B cell (primary cell): Measurements from ENCODE around the gene HSPB7. TPM values are rescaled to one million over a fixed set of nuclear protein-coding genes. Genes with fewer than 3 reads are reported as not detected.

ENCODE experiments used
- ATAC-seq: fragments of 200-7000 bp; cut with Tn5 transposase; one replicate; pipeline ENCODE4 v1.10.0; 2021; ENCODE audit warnings: low read depth, mild to moderate bottlenecking, moderate number of reproducible peaks, moderate library complexity
- CTCF ChIA-PET: fragments of 350-600 bp; sonication (Branson Sonifier 250); formaldehyde crosslinking; loops from one replicate; lab custom pipeline; 2021; ENCODE audit warnings: antibody characterized with exemption, inconsistent platforms; lab: Charles Lee
- POLR2A ChIA-PET: fragments of 350-600 bp; sonication (Branson Sonifier 250); formaldehyde crosslinking; loops from one replicate; lab custom pipeline; 2021; ENCODE audit warnings: antibody characterized with exemption; lab: Charles Lee
- DNase-seq: peaks from one replicate; pipeline ENCODE4 v3.0.0; 2013
- H2AFZ ChIP-seq: 2 replicates; pipeline ENCODE4 v1.6.1; 2012; ENCODE audit warnings: mild to moderate bottlenecking, low read depth, low read length; ENCODE audit not compliant: insufficient read depth, poor library complexity, severe bottlenecking
- H3K27ac ChIP-seq, 2 donors: 1 replicate in 1 of 2; 2 replicates in 1 of 2; pipeline ENCODE4 v1.5.1; 2012 to 2013; ENCODE audit warnings: low read length in 2 of 2, mild to moderate bottlenecking in 2 of 2, moderate library complexity in 1 of 2
- H3K27me3 ChIP-seq, 4 experiments: fragments of 200-600 bp in 1 of 4; sonication (generic) in 1 of 4; replicated peaks in 1 of 4; 1 replicate in 2 of 4; 2 replicates in 2 of 4; pipeline versions ENCODE4 v1.6.1 to v1.7.0; 2013 to 2016; ENCODE audit warnings: low read length in 3 of 4, mild to moderate bottlenecking in 2 of 4, mixed read lengths in 1 of 4, moderate library complexity in 1 of 4; ENCODE audit not compliant: insufficient read depth in 4 of 4, control insufficient read depth in 3 of 4; ENCODE audit errors: control extremely low read depth in 1 of 4
- H3K36me3 ChIP-seq, 2 experiments: replicated peaks in 1 of 2; 1 replicate in 1 of 2; 2 replicates in 1 of 2; pipeline versions ENCODE4 v1.6.1 to v1.7.1; 2013; ENCODE audit warnings: low read length in 1 of 2; ENCODE audit not compliant: insufficient read depth in 2 of 2, control insufficient read depth in 1 of 2; ENCODE audit errors: control extremely low read depth in 1 of 2, extremely low read depth in 1 of 2
- H3K4me1 ChIP-seq, 2 donors: fragments of 200-600 bp in 1 of 2; sonication (generic) in 1 of 2; 1 replicate in 1 of 2; 2 replicates in 1 of 2; pipeline versions ENCODE4 v1.5.1 to v1.6.1; 2013 to 2017; ENCODE audit warnings: low read length in 2 of 2; ENCODE audit not compliant: control insufficient read depth in 2 of 2, insufficient read depth in 2 of 2
- H3K4me2 ChIP-seq: replicated peaks from 2 replicates; pipeline ENCODE3; 2012; ENCODE audit warnings: mild to moderate bottlenecking, low read depth, low read length; ENCODE audit not compliant: poor library complexity, severe bottlenecking
- H3K4me3 ChIP-seq, 5 experiments: fragments of 200-600 bp in 1 of 5; sonication (generic) in 1 of 5; 1 replicate in 3 of 5; 2 replicates in 2 of 5; pipeline versions ENCODE4 v1.5.1 to v1.7.0; 2011 to 2016; ENCODE audit warnings: low read length in 4 of 5, mild to moderate bottlenecking in 4 of 5, low read depth in 2 of 5, control low read depth in 1 of 5, moderate library complexity in 1 of 5; ENCODE audit not compliant: insufficient read depth in 1 of 5; ENCODE audit errors: control extremely low read depth in 1 of 5, extremely low read depth in 1 of 5
- H3K79me2 ChIP-seq: fragments of 200-600 bp; sonication (generic); one replicate; pipeline ENCODE4 v1.6.0; 2016; ENCODE audit warnings: low read length; ENCODE audit not compliant: control insufficient read depth, insufficient read depth
- H3K9ac ChIP-seq: fragments of 200-600 bp; sonication (generic); 2 replicates; pipeline ENCODE4 v1.6.1; 2017; ENCODE audit warnings: mild to moderate bottlenecking, low read length, moderate library complexity
- H3K9me3 ChIP-seq, 3 donors: one replicate each; pipeline versions ENCODE4 v1.6.1 to v1.7.1; 2013; ENCODE audit warnings: low read length in 2 of 3; ENCODE audit not compliant: control insufficient read depth in 2 of 3, insufficient read depth in 1 of 3; ENCODE audit errors: control extremely low read depth in 1 of 3
- H4K20me1 ChIP-seq: 2 replicates; pipeline ENCODE4 v1.6.0; 2012; ENCODE audit warnings: mild to moderate bottlenecking, low read length; ENCODE audit not compliant: insufficient read depth, control insufficient read depth, poor library complexity, severe bottlenecking
- H3K27ac Mint-ChIP-seq: one replicate; pipeline ENCODE4 v1.8.0; 2021; ENCODE audit warnings: mixed read lengths
- H3K27me3 Mint-ChIP-seq: one replicate; pipeline ENCODE4 v1.8.0; 2021; ENCODE audit warnings: mixed read lengths
- H3K4me1 Mint-ChIP-seq: one replicate; pipeline ENCODE4 v1.8.0; 2021; ENCODE audit warnings: mixed read lengths
- H3K4me3 Mint-ChIP-seq: one replicate; pipeline ENCODE4 v1.8.0; 2021; ENCODE audit warnings: mixed read lengths
- H3K9me3 Mint-ChIP-seq: one replicate; pipeline ENCODE4 v1.8.0; 2022; ENCODE audit warnings: mixed read lengths; ENCODE audit not compliant: insufficient read depth
- CTCF ChIP-seq: fragments of 200-600 bp; IDR thresholded peaks from one replicate; pipeline ENCODE4 v1.8.0; 2022; ENCODE audit warnings: antibody characterized with exemption, mild to moderate bottlenecking
- EZH2 ChIP-seq: IDR thresholded peaks from 2 replicates; pipeline ENCODE4 v1.6.1; 2012; ENCODE audit warnings: borderline replicate concordance, low read depth, mild to moderate bottlenecking, moderate library complexity, low read length; ENCODE audit not compliant: insufficient read depth, poor library complexity, severe bottlenecking
- WGBS: methylation state at CpG from one replicate; pipeline ENCODE4 v1.1.5; 2013; ENCODE audit warnings: missing lambda C conversion rate; ENCODE audit not compliant: insufficient coverage; 5-methylcytosine and 5-hydroxymethylcytosine counted together
- intact Hi-C: fragments of 100-400 bp; cut with micrococcal nuclease; formaldehyde crosslinking; loops from one replicate; pipeline ENCODE4 v1.10.0; 2022
- polyA plus RNA-seq: library from polyadenylated mRNA; depleted of rRNA; stranded (reverse); fragments of >200 nt; gene quantifications from 2 replicates; pipeline ENCODE4 v1.2.3, GENCODE V29; 2012
- total RNA-seq, 2 donors: library from RNA; stranded (reverse); fragments of 120-200 nt in 1 of 2; gene quantifications; 1 replicate in 1 of 2; 2 replicates in 1 of 2; pipeline versions ENCODE4 v1.2.3 to v1.2.4, GENCODE V29; 2013 to 2022

The HSPB7 gene
- total and polyA plus RNA-seq, 2 donors (not counting 1 experiment from before 2014, with no cell fraction given), result not detected

GRCh38 chr1:16032388-16033102 is 14.7 kb upstream of the HSPB7 start:
- ATAC-seq (peak; percentile 97), DNase-seq (peak; percentile 72)
- POLR2A ChIA-PET, result no interaction called here
- Histone ChIP-seq H3K4me3 (no peak overlapping the region), H3K9me3 (no peaks in the 10 kb centered on the region), H3K4me1 (no peaks in the 10 kb centered on the region), H3K79me2 (no peaks in the 10 kb centered on the region), H3K27me3 (peaks cover 0 to 21% (median 5%) of the 10 kb centered on the region in 4 experiments), H3K4me2 (no peak overlapping the region), H2AFZ (no peak overlapping the region), H3K27ac (no peak overlapping the region), H3K9ac (no peak overlapping the region), H3K36me3 (no peaks in the 10 kb centered on the region), H4K20me1 (no peaks in the 10 kb centered on the region)
- TF ChIP-seq CTCF (peak; percentile 71), EZH2 (no peak)
- peaks cover 5% of the 10 kb centered on the region for H3K4me1 Mint-ChIP-seq
- peaks cover 38% of the 10 kb centered on the region for H3K27me3 Mint-ChIP-seq
- 69% methylated on average over 16 of the region's 18 CpGs for WGBS
- no peak overlapping the region for H3K4me3 Mint-ChIP-seq
- intact Hi-C loops, result loop anchor here (1.0 kb wide), 2 partner anchors 23 to 229 kb away; no protein-coding TSS in a partner anchor
- H3K27ac Mint-ChIP-seq, result no peak overlapping the region
- CTCF ChIA-PET, result interaction anchor here (1.6 to 2.1 kb wide), 2 partner anchors 23 to 25 kb away, joined by 4 to 6 read pairs; no protein-coding TSS in a partner anchor
- no peaks in the 10 kb centered on the region for H3K9me3 Mint-ChIP-seq

DNA sequence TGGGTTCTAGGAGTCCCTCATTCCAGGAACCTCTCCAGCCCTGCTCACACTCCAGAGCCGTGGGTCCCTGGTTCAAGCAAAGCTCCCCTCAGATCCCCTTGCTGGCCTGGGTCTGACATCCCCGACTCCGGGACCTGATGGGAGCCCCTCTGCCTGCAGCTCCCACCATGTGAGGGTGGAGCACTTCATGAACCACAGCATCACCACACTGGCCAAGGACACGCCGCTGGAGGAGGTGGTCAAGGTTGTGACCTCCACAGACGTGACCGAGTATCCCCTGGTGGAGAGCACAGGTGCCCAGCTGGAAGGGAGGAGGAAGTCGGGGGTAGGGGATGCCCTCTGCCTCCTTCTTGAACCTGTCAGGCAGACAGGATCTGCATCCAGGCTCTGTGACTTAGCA is 13.7 kb upstream of the HSPB7 start:
- H3K79me2 ChIP-seq, result no peaks in the 10 kb centered on the region
- Mint-ChIP-seq H3K9me3 (no peaks in the 10 kb centered on the region), H3K27ac (no peak overlapping the region), H3K4me1 (peaks cover 5% of the 10 kb centered on the region), H3K4me3 (no peak overlapping the region), H3K27me3 (peaks cover 30% of the 10 kb centered on the region)
- H3K27ac ChIP-seq, result no peak overlapping the region
- no peak overlapping the region for H3K4me2 ChIP-seq
- ATAC-seq, result no peak
- ChIA-PET POLR2A (no interaction called here), CTCF (interaction anchor here (0.6 to 2.1 kb wide), 4 partner anchors 24 to 240 kb away, joined by 4 to 6 read pairs (median 4); no protein-coding TSS in a partner anchor)
- intact Hi-C loops, result no loop called here
- TF ChIP-seq EZH2, result no peak
- no peak for TF ChIP-seq CTCF
- no peaks in the 10 kb centered on the region for H4K20me1 ChIP-seq
- no peak overlapping the region for H3K9ac ChIP-seq
- H2AFZ ChIP-seq, result no peak overlapping the region
- no peak for DNase-seq
- H3K4me1 ChIP-seq, result peaks cover 6 to 9% of the 10 kb centered on the region in 2 donors
- H3K36me3 ChIP-seq, result no peaks in the 10 kb centered on the region
- H3K4me3 ChIP-seq, result no peak overlapping the region
- H3K9me3 ChIP-seq, result no peaks in the 10 kb centered on the region
- 83% methylated on average over 2 of the region's 8 CpGs for WGBS
- H3K27me3 ChIP-seq, result peaks cover 0 to 29% (median 6%) of the 10 kb centered on the region in 4 experiments
